GM12865 (cell line): ENCODE data around the gene L1CAM.

ENCODE experiments used
- DNase-seq: peaks from one replicate; pipeline ENCODE4 v3.0.0; 2010; ENCODE audit warnings: low read depth
- H3K4me3 ChIP-seq: 2 replicates; pipeline ENCODE4 v1.5.1; 2011; ENCODE audit warnings: mild to moderate bottlenecking, low read depth, low read length, control low read depth
- TF ChIP-seq, protein P1 (sequence below): IDR thresholded peaks from 2 replicates; pipeline ENCODE4 v1.5.1; 2011; ENCODE audit warnings: low read length, control low read depth, low read depth, inconsistent platforms; ENCODE audit not compliant: insufficient read depth; ENCODE audit errors: missing control alignments

L1CAM gene

DNA sequence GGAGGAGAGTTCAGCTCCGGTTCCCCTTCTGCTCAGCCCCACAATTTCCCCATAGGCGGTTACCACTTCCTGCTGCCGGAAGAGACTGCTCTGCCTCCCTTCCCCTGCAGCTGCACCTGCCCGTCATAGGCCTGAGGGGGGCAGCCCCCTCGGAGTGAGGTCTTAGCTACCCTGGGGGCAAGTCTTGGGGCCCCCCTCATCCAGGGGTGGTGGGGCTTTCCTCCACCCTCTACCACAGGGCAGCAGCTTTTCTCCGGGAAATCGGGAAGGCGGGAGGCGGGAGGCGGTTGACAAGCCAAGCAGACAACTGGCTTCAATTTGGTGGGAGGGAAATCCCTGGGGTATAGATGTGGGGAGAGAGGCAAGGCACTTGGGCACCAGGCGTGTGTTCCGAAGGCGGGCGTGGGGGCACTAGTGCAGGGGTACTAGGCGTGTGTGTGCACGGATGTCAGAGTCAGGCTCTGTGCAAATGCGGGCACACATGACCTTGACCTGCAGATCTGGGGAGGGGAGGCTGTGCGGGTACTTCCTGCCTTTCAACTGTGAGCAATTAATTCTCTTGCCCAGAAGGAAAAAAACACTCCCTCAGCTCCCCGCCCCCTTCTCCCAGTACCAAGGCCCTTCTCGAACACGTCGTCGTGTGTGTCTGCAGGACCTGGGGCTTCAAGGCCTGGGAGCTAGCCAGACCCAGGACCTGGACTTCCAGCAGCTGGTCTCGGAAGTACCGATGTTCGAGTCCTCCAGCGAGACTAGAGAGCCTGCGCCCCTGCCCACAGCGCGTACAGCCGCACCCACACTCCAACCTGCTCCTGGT is 41.1 kb upstream of the L1CAM start:
- H3K4me3 ChIP-seq, result peak overlapping the region; percentile 80
- TF ChIP-seq, protein P1, sequence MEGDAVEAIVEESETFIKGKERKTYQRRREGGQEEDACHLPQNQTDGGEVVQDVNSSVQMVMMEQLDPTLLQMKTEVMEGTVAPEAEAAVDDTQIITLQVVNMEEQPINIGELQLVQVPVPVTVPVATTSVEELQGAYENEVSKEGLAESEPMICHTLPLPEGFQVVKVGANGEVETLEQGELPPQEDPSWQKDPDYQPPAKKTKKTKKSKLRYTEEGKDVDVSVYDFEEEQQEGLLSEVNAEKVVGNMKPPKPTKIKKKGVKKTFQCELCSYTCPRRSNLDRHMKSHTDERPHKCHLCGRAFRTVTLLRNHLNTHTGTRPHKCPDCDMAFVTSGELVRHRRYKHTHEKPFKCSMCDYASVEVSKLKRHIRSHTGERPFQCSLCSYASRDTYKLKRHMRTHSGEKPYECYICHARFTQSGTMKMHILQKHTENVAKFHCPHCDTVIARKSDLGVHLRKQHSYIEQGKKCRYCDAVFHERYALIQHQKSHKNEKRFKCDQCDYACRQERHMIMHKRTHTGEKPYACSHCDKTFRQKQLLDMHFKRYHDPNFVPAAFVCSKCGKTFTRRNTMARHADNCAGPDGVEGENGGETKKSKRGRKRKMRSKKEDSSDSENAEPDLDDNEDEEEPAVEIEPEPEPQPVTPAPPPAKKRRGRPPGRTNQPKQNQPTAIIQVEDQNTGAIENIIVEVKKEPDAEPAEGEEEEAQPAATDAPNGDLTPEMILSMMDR, result no peak
- DNase-seq, result peak; percentile 91

DNA sequence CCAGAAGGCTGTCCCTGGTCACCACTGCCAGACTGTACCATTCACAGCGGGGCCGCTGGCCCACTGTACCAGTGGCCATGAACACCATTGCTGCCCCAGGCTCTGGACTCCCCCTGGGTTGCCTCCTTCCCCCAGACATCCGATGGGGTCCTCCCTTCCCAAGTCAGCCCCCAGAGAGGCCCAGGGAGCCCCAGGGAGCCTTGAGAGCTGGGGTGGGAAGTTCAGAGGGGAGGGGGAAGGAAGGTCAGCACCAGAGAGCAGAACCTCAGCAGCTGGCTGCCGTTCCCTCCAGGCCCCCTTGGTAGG is 40.5 kb upstream of the L1CAM start:
- TF ChIP-seq, protein P1, result no peak
- no peak for DNase-seq
- peak overlapping the region; percentile 80 for H3K4me3 ChIP-seq

DNA sequence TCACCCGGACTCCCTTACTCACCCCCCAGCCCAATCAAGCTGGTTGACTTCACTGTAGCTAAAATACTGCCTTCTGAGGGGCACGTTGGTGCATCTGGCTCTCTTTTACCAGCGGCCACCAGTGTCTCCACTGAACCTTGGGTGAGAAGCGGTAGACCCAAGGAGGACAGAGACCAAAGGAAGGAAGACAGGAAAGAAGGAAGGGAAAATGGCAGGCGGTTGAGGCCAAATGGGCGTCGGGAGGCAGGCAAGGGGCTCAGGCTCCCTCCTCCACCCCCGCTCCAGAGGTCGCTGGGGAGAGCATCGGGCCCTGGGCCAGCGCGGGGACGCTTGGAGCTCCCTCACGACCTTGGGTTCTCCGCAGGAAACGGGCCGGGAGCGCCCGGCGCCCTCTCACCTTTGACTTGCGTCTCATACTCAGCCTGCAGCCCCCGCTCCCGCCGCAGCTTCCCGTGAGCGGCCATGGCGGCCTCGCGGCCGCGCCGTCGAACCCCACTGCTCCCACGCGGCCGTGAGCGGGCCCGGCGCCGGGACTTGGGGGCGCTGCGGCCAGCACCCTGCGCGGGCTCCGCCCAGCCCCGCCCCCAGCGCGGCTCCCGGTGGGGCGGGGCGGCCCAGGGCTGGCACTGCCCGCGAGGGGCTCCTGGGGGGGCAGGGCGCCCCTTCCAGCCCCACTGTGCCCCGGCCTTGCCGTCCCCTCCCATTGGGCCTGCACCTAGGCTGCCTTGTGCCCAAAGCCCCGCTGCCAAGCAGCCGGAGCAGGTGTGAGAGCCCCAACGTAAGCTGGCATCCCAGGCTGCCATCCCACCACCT is 40.0 kb upstream of the L1CAM start, which contains the start of gene ARHGAP4:
Gene ARHGAP4, minus strand, starts transcription at position 526 of the 813 bp plus-strand sequence. Its CDS starts 62 bp downstream, at position 464.
- H3K4me3 ChIP-seq, result peak within 1 kb of the TSS; percentile 87
- TF ChIP-seq, protein P1, result no peak
- peak; percentile 67 for DNase-seq

DNA sequence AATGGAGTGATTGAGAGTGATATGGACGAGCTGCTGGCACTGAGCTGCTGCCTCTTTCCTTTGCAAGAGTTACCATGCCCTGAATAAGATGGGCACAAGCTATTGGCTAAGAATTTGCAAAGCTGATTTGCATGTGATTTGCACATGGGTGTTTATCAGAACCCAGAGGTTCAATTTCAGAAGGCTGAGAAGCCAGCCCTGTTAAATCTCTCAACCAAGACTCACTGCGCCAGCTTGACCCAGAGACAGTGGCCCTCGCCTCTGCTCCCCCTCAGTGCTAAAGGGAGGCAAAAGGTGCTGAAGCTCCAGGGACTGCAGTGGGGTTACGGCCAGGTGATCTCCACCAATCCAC is 39.4 kb upstream of the L1CAM start:
- peak; percentile 81 for DNase-seq
- peak overlapping the region; percentile 87 for H3K4me3 ChIP-seq
- TF ChIP-seq, protein P1, result no peak

DNA sequence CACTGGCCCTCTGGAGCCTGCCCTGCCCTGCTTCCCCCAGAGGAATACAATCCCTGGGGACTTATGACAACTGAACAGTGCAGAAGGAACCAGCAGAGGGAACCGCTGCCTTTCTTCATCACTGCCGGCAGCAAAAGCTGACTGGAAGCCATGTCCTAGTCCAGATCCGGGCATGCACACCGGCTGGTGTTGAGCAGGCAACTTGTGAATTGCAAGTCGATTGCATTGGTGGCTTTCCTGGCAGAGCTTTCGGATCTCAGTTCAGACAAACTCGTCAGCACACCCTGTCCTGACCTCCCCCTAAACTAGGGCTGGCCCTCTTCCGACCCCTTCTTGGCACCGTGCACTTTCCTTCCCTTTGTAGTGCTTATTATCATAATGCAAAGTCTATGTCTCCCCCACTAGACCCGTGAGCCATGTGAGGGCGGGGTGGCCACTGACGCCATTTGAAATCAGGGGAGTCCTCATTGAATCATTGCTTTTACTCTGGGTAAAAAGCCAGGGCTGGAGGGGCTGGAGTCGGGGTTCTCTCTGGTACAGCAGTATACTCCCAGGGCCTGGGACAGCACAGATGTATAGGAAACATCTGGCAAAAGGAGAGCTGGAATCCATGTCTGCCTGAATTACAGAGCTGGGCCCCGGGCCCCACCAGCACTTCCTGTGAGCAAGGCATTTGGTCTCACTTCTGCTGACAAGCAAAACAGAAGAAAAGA is 38.3 kb upstream of the L1CAM start:
- peak overlapping the region; percentile 87 for H3K4me3 ChIP-seq
- TF ChIP-seq, protein P1, result peak; percentile 24
- DNase-seq, result peak; percentile 69

DNA sequence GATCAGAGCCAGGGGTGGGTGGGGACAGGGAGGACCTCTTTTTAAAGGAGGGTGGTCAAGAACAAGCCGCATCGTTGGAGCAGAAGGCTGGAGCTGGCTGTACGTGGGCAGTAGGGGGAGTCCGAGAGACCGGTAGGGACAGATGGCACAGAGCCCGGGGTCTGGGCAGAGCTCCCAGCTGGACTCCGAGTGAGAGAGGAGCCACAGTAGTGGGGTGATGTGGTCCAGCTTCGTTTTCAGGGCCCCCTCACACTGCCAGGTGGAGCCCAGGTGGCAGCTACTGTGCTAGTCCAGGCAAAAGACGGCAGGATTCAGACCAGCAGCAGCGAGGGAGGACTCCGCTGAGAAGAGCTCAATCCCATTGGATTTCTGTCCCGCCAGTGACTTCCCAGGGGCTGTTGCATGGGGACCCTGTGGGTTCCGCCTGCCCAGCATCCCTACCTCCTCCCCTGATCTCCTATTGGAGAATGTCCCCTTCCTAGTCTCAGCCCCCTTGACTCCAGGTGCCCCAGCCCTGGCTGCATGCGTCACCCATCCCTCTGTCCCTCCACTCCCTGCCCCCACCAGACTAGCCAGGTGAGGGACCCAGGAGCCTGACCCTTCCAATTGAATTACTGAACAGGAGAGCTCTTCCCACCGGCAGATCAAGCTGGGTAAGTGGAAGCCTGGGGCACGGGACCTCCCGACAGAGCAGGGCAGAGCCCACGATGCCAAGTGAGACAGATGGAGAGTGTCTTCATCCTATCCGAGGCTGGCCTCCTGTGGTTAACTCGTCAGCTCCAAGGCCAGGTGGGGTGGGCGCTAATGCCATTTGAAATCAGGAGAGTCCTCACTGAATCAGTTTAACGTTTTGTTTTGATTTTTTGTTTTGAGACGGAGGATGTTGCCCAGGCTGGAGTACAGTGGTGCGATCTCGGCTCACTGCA is 37.2 kb upstream of the L1CAM start:
- DNase-seq, result no peak
- TF ChIP-seq, protein P1, result no peak
- no peak overlapping the region for H3K4me3 ChIP-seq
